ENCODE results near the gene GTF2F1. TPM values are rescaled to one million over a fixed set of nuclear protein-coding genes. Genes with fewer than 3 reads are reported as not detected.

Gene GTF2F1
- total RNA-seq, 1 experiment from 2014 or later: 37.3 TPM

DNA sequence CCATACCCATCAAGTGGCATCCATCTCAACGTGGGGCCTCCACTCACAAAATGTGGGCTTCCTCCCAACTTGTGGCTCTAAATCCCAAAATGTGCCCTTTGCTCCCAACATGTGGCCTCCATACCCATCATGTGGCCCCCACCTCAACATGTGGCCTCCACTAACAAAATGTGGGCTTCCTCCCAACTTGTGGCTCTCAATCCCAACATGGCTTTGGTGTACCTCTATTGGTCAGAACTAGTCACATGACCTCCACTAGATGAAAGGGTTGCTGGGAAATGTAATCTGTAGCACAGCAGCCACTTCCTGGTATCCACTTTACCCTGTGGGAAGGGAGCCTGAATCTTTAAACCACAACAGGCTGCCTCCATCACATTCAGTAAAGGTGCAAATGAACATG, 49.5 kb downstream of the GTF2F1 start:
- in situ Hi-C loops (cut with HindIII; ENCODE audit: low pct_unique_long_range_greater_than_20kb, low sequenced_read_pairs): no loop called here
- peak; percentile 9 for DNase-seq (ENCODE audit: low read depth, low spot score)

DNA sequence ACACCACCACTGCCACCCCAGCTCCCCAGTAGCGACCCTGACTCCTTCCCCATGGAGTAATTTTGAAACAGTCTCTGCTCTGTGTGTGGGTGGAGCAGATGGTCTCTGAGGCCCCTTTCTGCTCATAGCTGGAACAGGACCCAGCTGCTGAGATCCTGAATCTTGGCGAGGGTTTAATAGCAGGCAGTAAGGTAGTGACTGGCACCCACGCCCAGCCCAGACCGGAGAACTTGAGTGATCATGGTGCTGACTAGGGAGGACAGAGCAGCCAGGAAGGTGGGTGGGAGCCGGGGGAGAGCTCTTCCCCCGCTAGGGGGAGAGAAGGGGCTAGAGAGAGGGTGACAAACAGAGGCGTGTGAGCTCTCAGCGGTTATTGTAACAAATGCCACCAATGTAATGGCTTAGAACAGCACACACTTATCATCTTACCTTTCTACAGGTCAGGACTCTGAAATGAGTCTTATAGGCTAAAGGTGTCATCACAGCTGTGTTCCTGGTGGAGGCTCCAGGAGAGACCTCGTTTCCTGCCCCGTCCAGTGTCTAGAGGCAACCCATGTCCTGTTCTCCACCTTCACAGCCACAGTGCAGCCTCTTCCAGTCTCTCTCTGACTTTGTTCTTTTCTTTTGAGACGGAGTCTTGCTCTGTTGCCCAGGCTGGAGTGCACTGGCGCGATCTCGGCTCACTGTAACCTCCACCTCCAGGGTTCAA, 52.3 kb downstream of the GTF2F1 start:
- in situ Hi-C loops (cut with HindIII; ENCODE audit: low pct_unique_long_range_greater_than_20kb, low sequenced_read_pairs): no loop called here
- no peak for DNase-seq (ENCODE audit: low read depth, low spot score)

DNA sequence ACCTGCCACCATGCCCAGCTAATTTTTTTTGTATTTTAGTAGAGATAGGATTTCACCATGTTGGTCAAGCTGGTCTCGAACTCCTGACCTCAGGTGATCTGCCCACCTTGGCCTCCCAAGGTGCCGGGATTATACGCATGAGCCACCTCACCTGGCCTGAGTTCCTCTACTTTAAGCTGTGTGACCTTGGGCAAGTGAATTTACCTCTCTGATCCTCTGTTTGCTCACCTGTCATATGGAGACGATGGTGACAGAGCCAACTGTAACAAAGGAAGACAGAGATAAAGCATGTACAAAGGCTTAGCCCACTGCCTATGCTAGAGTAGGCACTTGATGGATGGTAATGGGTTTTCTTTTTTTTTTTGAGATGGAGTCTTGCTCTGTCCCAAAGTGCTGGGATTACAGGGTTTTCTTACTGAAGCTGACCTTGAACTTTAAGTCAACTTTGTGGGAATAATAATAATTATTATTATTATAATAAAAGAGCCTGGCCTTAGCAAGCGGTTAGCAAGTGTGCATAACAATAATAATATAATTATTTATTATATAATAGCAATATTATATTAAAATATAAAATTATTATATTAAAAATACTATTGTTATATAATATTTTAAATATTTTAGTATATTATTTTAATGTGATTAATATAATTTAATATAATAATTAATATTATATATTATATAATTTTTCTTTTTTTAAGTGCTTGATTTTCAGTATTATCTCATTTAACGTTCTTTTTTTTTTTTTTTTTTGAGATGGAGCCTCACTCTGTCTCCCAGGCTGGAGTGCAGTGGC, 58.3 kb downstream of the GTF2F1 start:
- DNase-seq (ENCODE audit: low read depth, low spot score): no peak
- in situ Hi-C loops (cut with HindIII; ENCODE audit: low pct_unique_long_range_greater_than_20kb, low sequenced_read_pairs): no loop called here

DNA sequence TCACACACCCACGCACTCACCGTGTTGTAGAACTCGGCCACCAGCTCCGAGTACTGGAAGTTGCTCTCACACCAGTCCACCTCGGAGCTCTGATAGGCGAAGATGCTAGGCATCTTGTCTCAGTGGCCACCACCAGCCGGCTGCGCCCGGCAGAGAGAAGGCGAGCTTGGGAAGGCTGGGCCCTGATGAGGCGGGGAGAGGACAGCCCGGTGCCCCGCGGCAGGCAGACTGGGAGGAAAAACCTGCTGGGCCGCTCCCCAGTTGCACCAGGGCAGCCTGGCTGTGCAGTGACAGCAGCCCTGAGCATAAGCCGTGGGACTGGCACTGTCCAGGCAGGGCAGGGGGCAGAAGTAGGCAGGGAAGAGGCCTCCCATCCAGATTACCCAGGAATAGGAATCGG, 59.5 kb downstream of the GTF2F1 start, which contains the start of gene ACER1:
TSS of gene ACER1 (minus strand) at position 174 of the 400 bp plus-strand sequence. CDS start at position 113, 61 bp downstream.
- no peak for DNase-seq (ENCODE audit: low read depth, low spot score)
- in situ Hi-C loops (cut with HindIII; ENCODE audit: low pct_unique_long_range_greater_than_20kb, low sequenced_read_pairs): no loop called here

Small RNA genes lying within 50 kb of the gene (small RNA-seq; reads per million reads assigned to genes)
- 0 reads per million in 2 experiments for gene MIR6790
- 0 reads per million in 2 experiments for gene MIR6885

Other genes starting within 250 kb of the GTF2F1 start
- 5.8 and 6.4 TPM in 2 replicates for gene MLLT1, start 113.2 kb downstream of the GTF2F1 start, total RNA-seq (2014; rRNA removed; shearing (Covaris generic))
- gene ACER1, start 59.6 kb downstream of the GTF2F1 start, total RNA-seq (2014; rRNA removed; shearing (Covaris generic)): not detected in 2 replicates
- 65.0 and 74.3 TPM in 2 replicates for gene CLPP, start 31.6 kb downstream of the GTF2F1 start, total RNA-seq (2014; rRNA removed; shearing (Covaris generic))
- 28.3 and 29.6 TPM in 2 replicates for gene ALKBH7, start 20.4 kb downstream of the GTF2F1 start, total RNA-seq (2014; rRNA removed; shearing (Covaris generic))
- gene PSPN, start 17.2 kb downstream of the GTF2F1 start, total RNA-seq (2014; rRNA removed; shearing (Covaris generic)): 0.74 and 0.98 TPM in 2 replicates
- gene KHSRP, start 31.6 kb upstream of the GTF2F1 start, total RNA-seq (2014; rRNA removed; shearing (Covaris generic)): 73.9 and 80.0 TPM in 2 replicates
- 0.13 TPM in 1 of 2 replicates, not detected in the other for gene SLC25A41, start 40.6 kb upstream of the GTF2F1 start, total RNA-seq (2014; rRNA removed; shearing (Covaris generic))
- gene SLC25A23, start 66.6 kb upstream of the GTF2F1 start, total RNA-seq (2014; rRNA removed; shearing (Covaris generic)): 48.3 and 49.6 TPM in 2 replicates
- 0.24 and 0.58 TPM in 2 replicates for gene CRB3, start 71.1 kb upstream of the GTF2F1 start, total RNA-seq (2014; rRNA removed; shearing (Covaris generic))
- gene DENND1C, start 88.6 kb upstream of the GTF2F1 start, total RNA-seq (2014; rRNA removed; shearing (Covaris generic)): not detected in 2 replicates
- 19.8 and 24.0 TPM in 2 replicates for gene TUBB4A, start 109.1 kb upstream of the GTF2F1 start, total RNA-seq (2014; rRNA removed; shearing (Covaris generic))
- 10.9 and 13.7 TPM in 2 replicates for gene TNFSF9, start 137.9 kb upstream of the GTF2F1 start, total RNA-seq (2014; rRNA removed; shearing (Covaris generic))
- not detected in 2 replicates for gene CD70, start 198.0 kb upstream of the GTF2F1 start, total RNA-seq (2014; rRNA removed; shearing (Covaris generic))